Testis (tissue), 2 donors: ENCODE data around the gene LONP1.

Experiments
- POLR2A ChIP-seq: fragments of 450-650 bp; IDR thresholded peaks from one replicate; pipeline ENCODE4 v1.6.1; 2017; ENCODE audit warnings: antibody characterized with exemption, mild to moderate bottlenecking, moderate library complexity
- TF ChIP-seq, protein P1 (sequence below), 3 experiments: fragments of 450-650 bp in 2 of 3; fragments of 200-600 bp in 1 of 3; sonication (generic) in 1 of 3; IDR thresholded peaks; one replicate each; pipeline ENCODE4 v1.5.1; 2016 to 2019; ENCODE audit warnings: antibody characterized with exemption in 3 of 3, mild to moderate bottlenecking in 2 of 3, moderate library complexity in 1 of 3

GRCh38 chr19:5703819-5704818 lies 15.8 kb downstream of the LONP1 start:
- TF ChIP-seq, protein P1, sequence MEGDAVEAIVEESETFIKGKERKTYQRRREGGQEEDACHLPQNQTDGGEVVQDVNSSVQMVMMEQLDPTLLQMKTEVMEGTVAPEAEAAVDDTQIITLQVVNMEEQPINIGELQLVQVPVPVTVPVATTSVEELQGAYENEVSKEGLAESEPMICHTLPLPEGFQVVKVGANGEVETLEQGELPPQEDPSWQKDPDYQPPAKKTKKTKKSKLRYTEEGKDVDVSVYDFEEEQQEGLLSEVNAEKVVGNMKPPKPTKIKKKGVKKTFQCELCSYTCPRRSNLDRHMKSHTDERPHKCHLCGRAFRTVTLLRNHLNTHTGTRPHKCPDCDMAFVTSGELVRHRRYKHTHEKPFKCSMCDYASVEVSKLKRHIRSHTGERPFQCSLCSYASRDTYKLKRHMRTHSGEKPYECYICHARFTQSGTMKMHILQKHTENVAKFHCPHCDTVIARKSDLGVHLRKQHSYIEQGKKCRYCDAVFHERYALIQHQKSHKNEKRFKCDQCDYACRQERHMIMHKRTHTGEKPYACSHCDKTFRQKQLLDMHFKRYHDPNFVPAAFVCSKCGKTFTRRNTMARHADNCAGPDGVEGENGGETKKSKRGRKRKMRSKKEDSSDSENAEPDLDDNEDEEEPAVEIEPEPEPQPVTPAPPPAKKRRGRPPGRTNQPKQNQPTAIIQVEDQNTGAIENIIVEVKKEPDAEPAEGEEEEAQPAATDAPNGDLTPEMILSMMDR (IDR thresholded peaks at IDR 0.05): no peak
- no peak for TF ChIP-seq POLR2A
